IPS-11a (cell line): ENCODE results near the gene TMTC2.

Experiments used
- H3K4me3 ChIP-seq: one replicate; pipeline ENCODE4 v1.5.1; 2013; ENCODE audit warnings: low read depth, low read length, control low read depth

Gene TMTC2

GRCh38 chr12:83005534-83006197 is 319.0 kb downstream of the TMTC2 start:
- H3K4me3 ChIP-seq, result no peak overlapping the region

DNA sequence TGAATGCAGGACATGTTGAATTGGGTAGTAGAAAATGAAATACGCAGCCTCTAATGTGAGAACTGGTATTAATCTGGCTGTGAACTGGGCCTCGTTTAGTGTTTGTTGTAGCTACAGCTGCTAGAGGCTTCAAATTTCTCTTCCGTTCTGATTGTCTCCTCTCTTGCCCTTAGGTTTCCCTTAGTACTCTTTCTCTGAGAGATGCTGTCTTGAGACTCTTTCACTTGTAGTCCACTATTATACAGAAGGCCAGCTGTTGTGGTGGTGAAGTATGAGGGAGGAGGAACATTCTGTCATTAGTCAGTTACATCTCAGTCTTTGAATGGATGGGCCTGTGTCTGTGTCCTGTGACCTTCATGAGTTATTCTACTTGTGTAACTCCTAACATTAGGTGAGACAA is 322.0 kb downstream of the TMTC2 start:
- H3K4me3 ChIP-seq, result no peak overlapping the region

DNA sequence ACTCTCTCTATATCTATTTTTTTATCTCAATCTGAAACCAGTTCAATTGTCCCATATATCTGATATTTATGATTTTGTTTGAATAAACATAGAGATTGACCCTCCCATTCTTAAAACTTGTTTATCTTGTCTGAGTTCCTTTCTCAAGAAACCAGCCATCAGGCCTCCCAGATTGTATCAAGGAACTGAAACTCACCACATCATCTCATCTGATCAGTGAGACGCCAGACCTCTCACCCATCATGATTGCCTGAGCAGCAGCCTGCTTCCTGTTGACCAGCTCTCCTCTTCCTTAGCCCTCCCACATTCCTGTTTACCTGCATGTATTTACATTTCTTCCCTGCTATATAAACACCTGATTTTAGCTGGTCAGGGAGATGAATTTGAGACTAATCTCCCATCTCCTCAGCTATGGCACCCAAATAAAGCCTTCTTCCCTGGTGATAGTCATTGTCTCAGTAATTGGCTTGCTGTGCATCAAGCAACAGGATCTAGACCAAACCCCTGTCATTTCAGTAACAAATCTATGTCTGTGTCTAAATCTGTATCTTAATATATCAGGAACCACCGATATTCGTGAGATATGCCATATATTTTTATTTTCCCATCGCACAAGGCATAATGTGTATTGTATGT is 323.6 kb downstream of the TMTC2 start:
- no peak overlapping the region for H3K4me3 ChIP-seq

DNA sequence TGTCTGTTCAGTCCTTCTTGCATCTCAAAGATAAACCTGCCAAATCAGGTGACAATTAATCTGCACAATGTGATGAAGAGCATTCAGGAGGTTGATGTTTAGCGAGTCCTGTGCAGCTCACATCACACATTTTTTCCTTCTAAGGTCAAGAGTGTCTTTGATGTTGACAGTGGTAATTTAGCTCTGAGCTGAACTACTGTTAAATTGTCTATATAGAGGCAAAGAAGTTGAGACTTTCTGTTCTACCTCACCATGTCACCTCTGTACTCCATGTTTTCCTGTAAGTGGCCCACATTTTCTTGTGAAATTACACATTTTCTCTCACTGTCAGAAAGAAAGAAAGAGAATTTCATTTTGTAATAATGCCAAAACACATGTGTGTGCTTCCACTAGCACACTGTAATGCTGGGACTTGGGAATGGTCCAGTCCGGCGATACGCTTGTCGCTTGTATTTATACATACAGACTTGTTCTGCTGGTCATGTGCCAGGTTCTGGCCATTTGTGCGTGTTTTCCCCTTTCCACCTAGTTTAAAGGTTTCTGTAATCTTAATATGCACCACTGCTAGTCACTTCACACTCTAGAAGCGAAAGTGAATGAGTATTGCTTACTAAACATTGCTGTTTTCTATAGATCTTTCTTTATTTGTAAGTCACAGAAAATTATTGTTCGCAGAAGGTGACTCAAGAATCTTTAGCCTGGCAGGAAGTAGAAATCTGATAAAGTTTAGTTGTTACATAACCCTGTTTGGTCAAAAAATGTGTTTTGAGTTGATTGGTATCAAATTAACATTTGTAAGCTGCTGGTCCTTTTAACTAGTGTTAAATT is 328.9 kb downstream of the TMTC2 start:
- H3K4me3 ChIP-seq, result no peak overlapping the region

- H3K4me3 ChIP-seq, result no peak overlapping the region
These were observed 329.6 kb downstream of the TMTC2 start for GRCh38 chr12:83016218-83016835.

DNA sequence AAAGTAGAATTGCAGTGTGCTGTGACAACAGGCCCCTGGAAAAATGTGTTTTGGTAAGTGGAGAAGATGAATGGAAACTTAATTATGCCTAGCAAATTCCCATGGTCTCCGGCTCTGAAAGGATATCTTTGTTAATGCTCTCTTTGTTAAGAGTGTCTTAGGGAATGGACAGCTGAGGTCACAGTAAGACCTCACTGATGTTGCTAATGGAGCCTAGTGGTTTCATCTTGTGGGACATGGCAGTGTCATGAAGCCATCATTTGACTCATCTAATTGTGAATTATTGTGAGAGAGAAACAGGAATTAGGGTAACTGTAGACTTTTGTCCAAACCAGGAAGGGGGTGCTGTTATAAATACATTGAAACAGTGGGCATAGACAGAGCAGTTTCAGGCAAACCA is 330.3 kb downstream of the TMTC2 start:
- H3K4me3 ChIP-seq, result no peak overlapping the region

- H3K4me3 ChIP-seq, result no peak overlapping the region
These were observed 331.4 kb downstream of the TMTC2 start for GRCh38 chr12:83018088-83018487.

DNA sequence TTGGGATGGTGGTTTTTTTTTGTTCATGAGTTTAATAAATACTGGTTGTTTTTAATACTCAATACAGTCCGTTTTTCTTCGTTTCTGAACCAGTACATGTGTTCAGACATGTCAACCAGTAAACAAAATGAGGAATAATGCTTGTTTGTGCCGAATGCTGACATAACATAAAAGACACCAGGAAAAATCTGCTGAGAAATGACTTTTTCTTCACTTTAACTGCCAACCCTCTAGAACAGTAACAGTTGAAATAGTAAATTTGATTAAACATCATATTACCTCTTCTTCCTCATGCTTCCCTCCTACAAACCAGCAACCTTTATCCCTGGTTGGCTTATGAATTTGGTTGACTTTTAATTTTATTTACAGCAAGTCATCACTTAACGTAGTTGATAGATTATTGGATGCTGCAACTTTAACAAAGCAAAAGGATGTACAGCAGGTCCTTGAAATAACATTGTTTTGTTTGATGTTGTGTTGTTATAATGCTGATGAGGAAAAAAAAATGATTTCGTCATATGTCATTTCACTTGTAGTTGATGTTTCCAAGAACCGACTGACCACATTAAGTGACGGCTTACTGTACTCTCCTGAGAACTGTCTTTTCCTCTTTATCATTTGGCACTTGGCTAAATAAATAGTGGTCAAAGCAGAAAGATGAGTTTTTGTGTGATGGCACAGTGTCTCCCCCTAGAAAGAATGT is 340.5 kb downstream of the TMTC2 start:
- no peak overlapping the region for H3K4me3 ChIP-seq

- H3K4me3 ChIP-seq, result no peak overlapping the region
These were observed 344.5 kb downstream of the TMTC2 start for GRCh38 chr12:83031196-83031595.

GRCh38 chr12:83036847-83037246 is 350.1 kb downstream of the TMTC2 start:
- no peak overlapping the region for H3K4me3 ChIP-seq

- no peak overlapping the region for H3K4me3 ChIP-seq
These were observed 352.7 kb downstream of the TMTC2 start for GRCh38 chr12:83039413-83039812.

DNA sequence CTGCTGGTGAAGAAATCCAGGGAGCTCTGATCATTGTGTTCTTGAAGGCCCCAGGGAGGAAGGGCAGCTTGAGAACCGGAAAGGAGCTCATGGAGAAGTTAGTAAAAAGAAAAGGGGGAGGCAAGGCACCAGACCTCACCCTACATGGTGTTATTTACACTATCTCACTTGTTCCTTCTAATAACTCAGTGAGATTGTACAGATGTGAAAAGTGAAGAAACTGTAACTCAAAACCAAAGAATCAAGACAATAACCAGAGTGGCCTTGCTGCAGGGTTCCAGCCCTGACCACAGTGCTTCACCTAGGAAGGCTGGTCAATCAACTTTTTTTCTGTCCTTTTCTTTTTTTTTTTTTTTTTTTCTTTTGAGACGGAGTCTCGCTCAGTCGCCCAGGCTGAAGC is 353.6 kb downstream of the TMTC2 start:
- H3K4me3 ChIP-seq, result no peak overlapping the region

GRCh38 chr12:83040991-83041390 is 354.3 kb downstream of the TMTC2 start:
- H3K4me3 ChIP-seq, result no peak overlapping the region

GRCh38 chr12:83042441-83043200 is 355.9 kb downstream of the TMTC2 start:
- H3K4me3 ChIP-seq, result no peak overlapping the region

DNA sequence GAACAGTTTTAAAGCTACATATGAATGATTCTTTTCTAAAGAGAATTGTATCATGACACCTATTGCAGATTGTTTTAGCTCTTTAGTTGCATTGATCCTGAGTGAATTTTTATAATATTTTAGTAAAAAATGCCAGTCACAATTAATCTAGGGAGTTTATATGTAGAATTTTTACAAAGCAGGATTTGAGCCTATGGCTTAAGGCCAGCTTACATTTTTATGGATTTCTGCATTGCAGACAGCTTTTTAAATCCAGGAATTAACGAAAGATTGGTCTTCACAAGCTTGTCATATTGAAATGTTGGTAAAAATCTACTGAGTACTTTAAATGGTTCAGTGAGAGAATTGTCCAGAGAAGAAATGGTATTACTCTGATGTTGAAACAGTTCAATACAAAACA is 358.0 kb downstream of the TMTC2 start:
- no peak overlapping the region for H3K4me3 ChIP-seq

DNA sequence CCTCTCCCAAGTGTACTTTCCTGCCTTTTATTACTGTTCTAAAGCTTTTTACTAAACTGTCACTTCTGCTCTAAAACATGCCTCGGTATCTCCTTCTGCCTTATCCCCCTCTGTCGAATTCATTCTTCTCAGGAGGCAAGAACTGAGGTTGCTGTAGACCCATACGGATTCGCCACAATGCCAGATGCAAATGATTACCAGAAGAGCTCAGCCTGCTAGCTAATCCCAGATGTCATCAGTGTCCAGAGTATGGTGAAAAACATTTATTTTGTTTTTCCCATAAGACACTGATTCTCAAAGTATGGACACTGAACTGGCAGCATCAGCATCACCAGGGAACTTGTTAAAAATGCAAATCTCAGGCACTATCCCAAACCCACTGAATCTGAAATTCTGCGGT is 359.3 kb downstream of the TMTC2 start:
- no peak overlapping the region for H3K4me3 ChIP-seq

DNA sequence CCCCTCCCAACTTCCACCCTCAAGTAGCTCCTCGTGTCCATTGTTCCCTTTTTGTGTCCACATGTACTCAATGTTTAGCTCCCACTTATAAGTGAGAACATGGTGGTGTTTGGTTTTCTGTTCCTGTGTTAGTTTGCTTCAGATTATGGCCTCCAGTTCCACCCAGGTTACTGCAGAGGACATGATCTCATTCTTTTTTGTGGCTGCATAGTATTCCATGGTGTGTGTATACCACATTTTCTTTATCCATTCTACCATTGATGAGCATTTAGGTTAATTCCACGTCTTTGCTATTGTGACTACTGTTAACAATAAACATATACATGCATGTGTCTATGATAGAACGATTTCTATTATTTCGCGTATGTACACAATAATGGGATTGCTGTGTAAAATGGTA is 362.6 kb downstream of the TMTC2 start:
- H3K4me3 ChIP-seq, result no peak overlapping the region

DNA sequence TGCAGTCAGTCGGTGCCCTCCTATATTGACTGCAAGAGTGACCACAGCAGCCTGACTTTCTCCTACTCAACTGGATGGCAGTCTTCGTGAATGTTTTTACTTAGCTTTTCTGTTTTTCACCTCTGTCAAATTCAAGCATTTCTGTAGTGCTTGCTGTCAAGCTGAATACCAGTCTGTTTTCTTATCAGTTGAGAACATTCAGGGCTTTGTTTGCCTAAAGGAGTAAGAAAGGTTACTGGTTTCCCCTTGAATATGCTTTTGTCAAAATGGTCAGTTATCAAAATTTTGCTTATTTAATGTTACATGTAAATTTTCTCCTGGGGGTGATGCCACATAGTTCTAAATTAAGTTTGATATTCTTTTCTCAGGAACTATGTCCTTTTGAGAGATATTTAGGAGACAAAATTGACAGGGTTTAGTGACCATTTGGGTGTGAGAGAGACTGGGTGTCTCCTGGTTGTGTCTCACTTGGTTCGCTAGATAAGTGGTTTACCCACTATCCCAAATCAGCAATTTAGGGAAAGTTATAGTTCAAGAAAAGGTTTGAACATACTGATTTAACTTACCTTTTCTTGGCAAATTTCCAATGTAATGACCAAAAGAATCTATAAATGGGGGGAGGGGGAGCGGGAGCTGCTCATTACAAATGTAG is 366.3 kb downstream of the TMTC2 start:
- H3K4me3 ChIP-seq, result no peak overlapping the region

DNA sequence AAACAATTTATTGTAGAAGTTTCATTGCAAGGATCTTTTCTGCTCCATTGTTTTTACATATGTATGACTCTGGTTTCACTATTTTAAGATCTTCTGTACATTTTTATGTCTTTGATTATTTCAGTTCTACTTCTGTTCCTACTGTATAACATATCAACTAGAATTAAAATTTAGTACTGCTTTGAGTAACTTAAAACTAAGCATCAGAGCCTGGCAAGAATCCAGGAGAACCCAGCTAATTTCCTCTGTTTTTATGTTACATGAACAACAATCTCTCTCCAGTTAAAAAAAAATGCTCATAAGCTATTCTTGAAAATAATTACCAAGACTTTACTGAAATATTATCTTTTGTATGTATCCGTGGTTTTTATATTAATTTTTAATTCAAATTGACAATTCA is 370.7 kb downstream of the TMTC2 start:
- H3K4me3 ChIP-seq, result no peak overlapping the region

GRCh38 chr12:83059107-83059506 is 372.4 kb downstream of the TMTC2 start:
- H3K4me3 ChIP-seq, result no peak overlapping the region
